Left renal pelvis (tissue), 4 donors: ENCODE results near the gene MPL. TPM values are rescaled to one million over a fixed set of nuclear protein-coding genes. Genes with fewer than 3 reads are reported as not detected.

Experiments used
- DNase-seq, 4 donors: peaks; one replicate each; pipeline ENCODE4 v3.0.0-alpha.2; 2013; ENCODE audit warnings: low read depth in 4 of 4, low spot score in 3 of 4
- polyA plus RNA-seq, 4 donors: library from polyadenylated mRNA; unstranded; fragments of 120-200 nt; gene quantifications; one replicate each; pipeline ENCODE4 v1.2.1, GENCODE V29; 2013; ENCODE audit not compliant: insufficient read length in 4 of 4

MPL gene
- polyA plus RNA-seq, 4 donors: 0.55 to 0.72 (median 0.62) TPM

GRCh38 chr1:43351421-43352350 lies 14.1 kb downstream of the MPL start:
- DNase-seq: no peak

DNA sequence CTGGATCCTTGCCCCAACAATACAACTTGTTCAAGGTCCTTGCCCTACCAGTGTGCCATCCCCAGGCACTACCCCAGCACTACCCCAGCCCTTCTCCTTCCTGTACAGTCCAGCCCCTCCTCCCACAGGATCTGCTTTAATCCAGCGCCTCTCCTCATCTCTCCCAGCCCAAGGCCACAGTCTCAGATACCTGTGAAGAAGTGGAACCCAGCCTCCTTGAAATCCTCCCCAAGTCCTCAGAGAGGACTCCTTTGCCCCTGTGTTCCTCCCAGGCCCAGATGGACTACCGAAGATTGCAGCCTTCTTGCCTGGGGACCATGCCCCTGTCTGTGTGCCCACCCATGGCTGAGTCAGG lies 14.7 kb downstream of the MPL start:
- DNase-seq: no peak

DNA sequence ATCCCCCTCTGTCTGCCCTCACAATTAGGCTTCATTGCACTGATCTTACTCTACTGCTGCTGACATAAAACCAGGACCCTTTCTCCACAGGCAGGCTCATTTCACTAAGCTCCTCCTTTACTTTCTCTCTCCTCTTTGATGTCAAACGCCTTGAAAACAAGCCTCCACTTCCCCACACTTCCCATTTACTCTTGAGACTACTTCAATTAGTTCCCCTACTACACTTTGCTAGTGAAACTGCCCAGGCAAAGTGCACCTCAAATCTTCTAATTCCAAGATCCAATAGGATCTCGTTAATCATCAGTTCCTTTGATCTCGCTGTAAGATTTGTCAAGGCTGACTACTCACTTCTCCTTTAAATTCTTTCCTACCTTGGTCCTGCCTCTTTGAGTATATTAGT lies 15.3 kb downstream of the MPL start:
- no peak for DNase-seq

DNA sequence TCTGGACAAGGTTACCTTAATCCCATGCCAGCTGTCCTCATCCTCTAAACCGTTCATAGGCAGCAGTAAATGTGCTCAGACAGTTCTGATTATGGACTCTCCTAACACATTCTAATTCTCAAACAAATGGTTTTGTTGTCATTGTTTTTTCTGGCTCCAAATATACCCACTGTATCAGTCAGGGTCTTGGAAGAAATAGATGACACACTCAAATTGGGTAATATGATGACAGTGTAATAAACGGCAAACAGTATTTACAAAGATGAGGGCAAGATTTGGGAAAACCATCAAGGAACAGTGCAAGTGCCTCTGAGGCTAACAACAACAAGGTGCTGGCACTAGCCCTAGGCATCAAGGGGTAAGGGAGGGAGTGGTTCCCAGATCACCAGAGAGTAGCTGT lies 16.9 kb downstream of the MPL start:
- DNase-seq: no peak

GRCh38 chr1:43354936-43355335 lies 17.3 kb downstream of the MPL start:
- DNase-seq: no peak

- no peak for DNase-seq
These were observed 19.6 kb downstream of the MPL start for GRCh38 chr1:43357251-43357650.

DNA sequence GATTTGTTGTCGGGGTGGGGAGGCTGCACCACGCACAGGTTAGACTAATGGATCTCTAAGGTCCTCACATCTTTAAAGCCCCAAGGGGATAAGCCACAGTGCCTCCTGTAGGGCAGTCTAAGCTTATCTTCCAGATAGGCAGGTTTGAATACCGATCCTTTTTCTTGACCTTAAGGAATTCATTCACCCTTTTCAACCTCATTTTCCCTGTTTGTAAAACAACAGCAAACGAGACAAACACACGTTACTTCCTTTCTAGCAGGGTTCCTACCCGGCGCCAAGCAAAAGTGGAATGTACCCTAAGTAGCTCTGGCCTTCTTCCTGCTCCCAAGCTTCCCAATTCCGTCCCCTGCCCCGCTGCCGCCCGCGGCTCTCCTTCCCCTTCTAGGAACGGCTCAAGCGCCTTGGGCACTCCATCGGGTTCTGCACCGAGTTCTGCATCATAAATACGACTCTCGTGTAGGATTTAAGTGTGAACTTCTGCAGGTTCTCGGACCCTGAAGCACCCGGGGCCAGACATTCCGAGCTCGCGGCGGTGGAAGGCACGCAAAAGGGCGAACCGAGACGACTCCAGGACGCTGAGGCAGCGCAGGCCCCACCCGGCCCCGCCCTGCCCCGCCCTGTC lies 20.6 kb downstream of the MPL start:
- DNase-seq: no peak

- peak; percentile 88 to 96 (median 93) for DNase-seq
These were observed 21.4 kb downstream of the MPL start, which contains the start of gene CDC20 for GRCh38 chr1:43358746-43359693. TSS of gene CDC20 (plus strand) at chr1:43358981. CDS start at chr1:43359216, 235 bp downstream.

GRCh38 chr1:43359696-43360095 lies 22.1 kb downstream of the MPL start:
- DNase-seq: no peak

GRCh38 chr1:43360616-43361015 lies 23.0 kb downstream of the MPL start:
- no peak for DNase-seq

DNA sequence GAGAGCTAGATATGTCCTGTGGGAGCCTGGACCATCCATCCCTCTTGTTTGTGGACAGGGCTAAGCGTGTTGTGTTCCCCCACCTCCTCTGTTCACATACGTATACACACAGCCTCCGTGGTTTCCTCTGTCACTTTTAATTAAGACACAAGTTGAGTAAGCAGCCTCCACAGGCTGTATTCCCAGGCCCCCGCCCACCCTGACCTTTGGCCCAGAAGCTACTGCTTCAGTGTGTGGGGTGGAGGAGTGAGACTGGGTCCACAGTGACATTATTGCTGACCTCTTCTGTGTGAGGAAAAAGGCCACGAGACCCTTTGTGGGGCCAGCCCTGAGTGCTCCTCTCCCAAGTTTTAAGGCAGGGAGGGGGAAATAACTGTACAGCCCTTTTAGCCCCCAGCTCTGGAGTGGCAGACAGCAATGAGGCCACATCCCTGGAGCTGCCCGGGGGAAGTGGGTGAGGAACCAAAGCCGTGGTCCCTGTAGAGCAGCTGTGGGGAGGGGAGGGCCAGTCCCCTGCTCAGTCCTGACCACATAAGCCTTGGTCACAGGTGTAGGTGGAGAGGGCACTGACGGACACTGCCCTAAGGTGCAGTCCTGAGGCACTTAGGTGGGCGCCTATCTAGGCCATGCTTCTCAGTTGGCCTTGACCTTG lies 25.8 kb downstream of the MPL start:
- no peak for DNase-seq

GRCh38 chr1:43363935-43364525 lies 26.4 kb downstream of the MPL start:
- no peak for DNase-seq

DNA sequence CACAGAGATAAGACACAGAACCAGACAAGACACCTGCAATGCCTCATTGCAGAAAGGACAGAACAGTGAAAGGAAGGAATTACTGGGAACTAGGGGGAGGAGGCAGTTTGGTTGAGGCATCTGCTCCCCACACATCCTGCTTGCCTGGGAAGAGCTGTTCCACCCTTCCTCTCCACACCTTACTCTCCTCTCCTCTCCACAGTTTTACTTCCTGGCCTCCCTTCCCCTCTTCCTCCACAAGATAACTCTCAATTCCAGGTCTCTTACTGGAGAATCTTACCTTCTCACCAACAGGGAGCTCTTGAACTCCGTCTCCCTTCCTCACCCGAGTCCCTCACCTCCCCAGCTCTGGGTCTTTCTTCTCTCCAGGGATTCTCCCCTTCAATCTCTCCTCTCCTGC lies 28.1 kb downstream of the MPL start:
- DNase-seq: no peak

DNA sequence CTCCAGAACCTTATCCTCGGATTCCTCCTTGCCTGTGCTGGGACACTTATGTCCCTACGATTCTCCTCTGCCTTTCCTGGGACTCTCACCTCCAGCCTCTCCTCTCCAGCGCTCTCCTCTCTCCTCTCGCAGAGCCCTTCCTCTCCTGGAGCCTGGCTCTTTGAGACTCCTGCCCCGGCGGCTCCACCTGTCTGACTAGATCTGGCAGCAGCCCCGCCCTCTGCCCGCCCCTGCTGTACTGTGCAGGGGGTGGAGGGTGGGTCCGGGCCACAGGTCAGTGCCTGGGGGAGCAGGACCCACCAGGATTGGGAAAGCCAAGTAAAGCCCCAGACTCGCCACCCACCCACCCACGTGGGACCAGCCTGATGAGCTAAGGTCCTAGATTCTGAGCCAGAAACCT lies 28.6 kb downstream of the MPL start:
- no peak for DNase-seq

- no peak for DNase-seq
These were observed 29.0 kb downstream of the MPL start for GRCh38 chr1:43366601-43367025.

GRCh38 chr1:43367026-43367903 lies 29.6 kb downstream of the MPL start:
- DNase-seq: no peak

- peak in 3 of 4 donors; percentile 71 to 77 (median 73) for DNase-seq
These were observed 30.5 kb downstream of the MPL start, which contains the start of gene ELOVL1 for GRCh38 chr1:43367904-43368645. TSS of gene ELOVL1 (minus strand) at chr1:43368011. CDS start at chr1:43365609, 2,402 bp downstream.

DNA sequence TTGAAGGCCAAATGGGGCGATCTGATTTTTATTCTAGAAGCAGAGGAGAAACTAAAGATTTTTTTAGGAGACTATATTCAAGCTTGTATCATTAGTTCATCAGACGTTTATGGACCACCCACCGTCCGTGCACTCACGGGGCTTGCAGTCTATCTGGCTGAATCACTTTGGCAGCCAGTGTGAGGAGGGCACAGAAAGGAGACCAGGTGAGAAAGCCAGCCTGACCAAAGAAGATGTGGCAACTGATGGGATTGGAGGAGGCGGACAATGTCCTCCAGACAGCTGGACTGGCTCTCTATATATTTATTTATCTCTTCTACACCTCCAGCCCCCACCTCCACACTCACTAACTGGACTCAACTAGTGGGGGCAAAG lies 31.0 kb downstream of the MPL start:
- DNase-seq: no peak
